Heart left ventricle (tissue), 16 donors: ENCODE data around the gene BLOC1S1. TPM values are rescaled to one million over a fixed set of nuclear protein-coding genes. Genes with fewer than 3 reads are reported as not detected.
A peak's percentile ranks its signal among the peaks of the same experiment; 100 is the strongest.

Source experiments
- ATAC-seq, 4 donors: fragments of 200-7000 bp; cut with Tn5 transposase; one replicate each; pipeline ENCODE4 v1.9.1; 2020 to 2022; ENCODE audit warnings: moderate library complexity in 4 of 4, mild to moderate bottlenecking in 3 of 4, moderate number of reproducible peaks in 1 of 4
- DNase-seq, 5 donors: peaks; one replicate each; pipeline ENCODE4 v3.0.0-alpha.2; 2020
- H3K27ac ChIP-seq, 12 donors: fragments of 200-600 bp; sonication (generic) in 4 of 12; one replicate each; pipeline versions ENCODE4 v1.5.0 to v1.8.0; 2016 to 2022; ENCODE audit warnings: mild to moderate bottlenecking in 2 of 12
- H3K27me3 ChIP-seq, 9 donors: fragments of 200-600 bp; sonication (generic) in 2 of 9; one replicate each; pipeline versions ENCODE4 v1.5.1 to v1.8.0; 2016 to 2022; ENCODE audit warnings: mild to moderate bottlenecking in 3 of 9
- H3K36me3 ChIP-seq, 9 donors: fragments of 200-600 bp; sonication (generic) in 2 of 9; one replicate each; pipeline versions ENCODE4 v1.5.0 to v1.8.0; 2018 to 2022; ENCODE audit warnings: mild to moderate bottlenecking in 2 of 9
- H3K4me1 ChIP-seq, 12 donors: fragments of 200-600 bp; sonication (generic) in 4 of 12; one replicate each; pipeline versions ENCODE4 v1.5.0 to v1.8.0; 2016 to 2022; ENCODE audit warnings: mild to moderate bottlenecking in 3 of 12
- H3K4me3 ChIP-seq, 12 donors: fragments of 200-600 bp; sonication (generic) in 4 of 12; one replicate each; pipeline versions ENCODE4 v1.5.0 to v1.8.0; 2017 to 2022; ENCODE audit warnings: mild to moderate bottlenecking in 9 of 12, moderate library complexity in 4 of 12
- H3K9me3 ChIP-seq, 12 donors: fragments of 200-600 bp; sonication (generic) in 4 of 12; one replicate each; pipeline versions ENCODE4 v1.5.0 to v1.8.0; 2016 to 2022; ENCODE audit warnings: mild to moderate bottlenecking in 1 of 12
- POLR2A ChIP-seq, 2 donors: fragments of 450-650 bp; IDR thresholded peaks; one replicate each; pipeline ENCODE4 v1.6.1; 2017; ENCODE audit warnings: antibody characterized with exemption in 2 of 2, mild to moderate bottlenecking in 2 of 2, moderate library complexity in 2 of 2
- WGBS, 4 donors: extraction: QIAGEN DNeasy Blood & Tissue Kit in 2 of 4; methylation state at CpG; one replicate each; pipeline versions ENCODE4 v1.1.5 to v1.1.7; 2013 to 2018; 5-methylcytosine and 5-hydroxymethylcytosine counted together
- intact Hi-C, 10 donors: fragments of 100-400 bp; cut with DNase I; formaldehyde crosslinking; loops; one replicate each; pipeline versions ENCODE4 v1.11.1 to v1.14.2; 2022
- polyA plus RNA-seq, 2 donors: library from polyadenylated mRNA; stranded (reverse); fragments of 200-250 nt; gene quantifications; one replicate each; pipeline ENCODE4 v1.2.3, GENCODE V29; 2013
- total RNA-seq, 9 donors: library from RNA; depleted of rRNA in 2 of 9; stranded (reverse); fragments of >200 nt in 2 of 9; fragmentation: NEBNext Ultra II Directional in 3 of 9; extraction: Animal tissue kit (Norgen Biotek cat#: 25700) in 3 of 9; gene quantifications; one replicate each; pipeline versions ENCODE4 v1.1.0 to v1.2.4, GENCODE V29; 2016 to 2023
- TF ChIP-seq, protein P1 (sequence below), 12 donors: fragments of 200-600 bp; sonication (generic) in 4 of 12; IDR thresholded peaks; one replicate each; pipeline versions ENCODE4 v1.5.0 to v1.8.0; 2018 to 2022; ENCODE audit warnings: antibody characterized with exemption in 12 of 12, mild to moderate bottlenecking in 5 of 12
- donor health status: ischemic (EF 13 %, LVEDD 7.1; RV severe dilation, severe dysfunction).
- donor health status: healthy with polysubstance abuse.
- donor health status: DM: no; HTN: yes; CAD: no.
- donor health status: DM: no; HTN: no; CAD: no.
- donor health status: ischemic (EF 25% LVEDD 6.9; RV normal size, moderate dysfunction).
- donor health status: ischemic (EF 25% LVEDD 5.7; RV mildly dilated, moderate dysfunction).
- donor health status: healthy.
- donor health status: DM: yes; HTN: yes; CAD: no.
- donor health status: ischemic (EF 35%, LVEDD 5.7; RV mildly dilated, moderate dysfunction).
- donor health status: nonischemic (EF 11% LVEDD 7.7; RV severe dilation, severe dysfunction).
- donor health status: DM: yes; HTN: yes; CAD: no.
- donor health status: PGD.
- donor health status: ischemic (EF 29% LVEDD 5.4; RV normal size, mild dysfunction).
- donor health status: nonischemic (EF 23%, LVEDD 6.1; RV moderate dilation, normal function).

The BLOC1S1 gene
- total and polyA plus RNA-seq, 11 donors = 71.3 to 314 (median 132) TPM

GRCh38 chr12:55673638-55674037 lies 42.2 kb upstream of the BLOC1S1 start:
- no peaks in the 10 kb centered on the region for H3K27me3 ChIP-seq
- intact Hi-C loops = no loop called here
- no peak for TF ChIP-seq POLR2A (IDR thresholded peaks at IDR 0.05)
- TF ChIP-seq, protein P1, sequence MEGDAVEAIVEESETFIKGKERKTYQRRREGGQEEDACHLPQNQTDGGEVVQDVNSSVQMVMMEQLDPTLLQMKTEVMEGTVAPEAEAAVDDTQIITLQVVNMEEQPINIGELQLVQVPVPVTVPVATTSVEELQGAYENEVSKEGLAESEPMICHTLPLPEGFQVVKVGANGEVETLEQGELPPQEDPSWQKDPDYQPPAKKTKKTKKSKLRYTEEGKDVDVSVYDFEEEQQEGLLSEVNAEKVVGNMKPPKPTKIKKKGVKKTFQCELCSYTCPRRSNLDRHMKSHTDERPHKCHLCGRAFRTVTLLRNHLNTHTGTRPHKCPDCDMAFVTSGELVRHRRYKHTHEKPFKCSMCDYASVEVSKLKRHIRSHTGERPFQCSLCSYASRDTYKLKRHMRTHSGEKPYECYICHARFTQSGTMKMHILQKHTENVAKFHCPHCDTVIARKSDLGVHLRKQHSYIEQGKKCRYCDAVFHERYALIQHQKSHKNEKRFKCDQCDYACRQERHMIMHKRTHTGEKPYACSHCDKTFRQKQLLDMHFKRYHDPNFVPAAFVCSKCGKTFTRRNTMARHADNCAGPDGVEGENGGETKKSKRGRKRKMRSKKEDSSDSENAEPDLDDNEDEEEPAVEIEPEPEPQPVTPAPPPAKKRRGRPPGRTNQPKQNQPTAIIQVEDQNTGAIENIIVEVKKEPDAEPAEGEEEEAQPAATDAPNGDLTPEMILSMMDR (IDR thresholded peaks at IDR 0.05) = no peak
- no peaks in the 10 kb centered on the region for H3K9me3 ChIP-seq
- no peak for DNase-seq
- H3K4me3 ChIP-seq = no peak overlapping the region
- H3K36me3 ChIP-seq = no peaks in the 10 kb centered on the region
- ATAC-seq = peak in 3 of 4 donors; percentile 30 to 62 (median 52)
- peak overlapping the region in 1 of 12 donors; percentile 82 for H3K27ac ChIP-seq
- H3K4me1 ChIP-seq = peaks cover 0 to 39% (median 0%) of the 10 kb centered on the region in 12 donors

- no peaks in the 10 kb centered on the region for H3K36me3 ChIP-seq
- ATAC-seq (no peak), DNase-seq (no peak)
- intact Hi-C loops = no loop called here
- no peak for TF ChIP-seq POLR2A (IDR thresholded peaks at IDR 0.05)
- no peak overlapping the region for H3K4me3 ChIP-seq
- 83 to 86% (median 85%) methylated on average over 8 of the region's 8 CpGs for WGBS, 4 donors
- peak overlapping the region in 1 of 12 donors; percentile 75 for H3K27ac ChIP-seq
- no peaks in the 10 kb centered on the region for H3K27me3 ChIP-seq
- peaks cover 0 to 39% (median 0%) of the 10 kb centered on the region in 12 donors for H3K4me1 ChIP-seq
- no peaks in the 10 kb centered on the region for H3K9me3 ChIP-seq
Observed at GRCh38 chr12:55675666-55676065, 40.2 kb upstream of the BLOC1S1 start.

DNA sequence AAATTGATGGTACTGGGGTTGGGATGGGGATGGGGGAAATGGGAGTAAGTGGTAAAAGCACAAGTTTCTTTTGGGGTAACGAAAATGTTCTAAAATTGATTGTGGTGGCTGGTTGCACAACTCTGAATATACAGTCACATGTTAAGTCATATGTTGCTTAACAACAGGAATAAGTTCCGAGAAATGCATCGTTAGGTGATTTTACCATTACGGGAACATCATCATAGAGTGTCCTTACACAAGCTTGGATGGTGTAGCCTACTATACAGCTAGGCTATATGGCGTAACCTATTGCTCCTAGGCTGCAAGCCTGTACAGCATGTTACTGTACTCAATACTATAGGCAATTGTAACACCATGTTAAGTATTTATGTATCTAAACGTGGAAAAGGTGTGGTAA lies 39.1 kb upstream of the BLOC1S1 start:
- TF ChIP-seq, protein P1 (IDR thresholded peaks at IDR 0.05) = no peak
- TF ChIP-seq POLR2A (IDR thresholded peaks at IDR 0.05) = no peak
- 53 to 85% (median 71%) methylated on average over 6 of the region's 6 CpGs for WGBS, 4 donors
- DNase-seq (no peak), ATAC-seq (no peak)
- no peak overlapping the region for H3K4me3 ChIP-seq
- intact Hi-C loops = no loop called here
- no peaks in the 10 kb centered on the region for H3K9me3 ChIP-seq
- no peaks in the 10 kb centered on the region for H3K27me3 ChIP-seq
- no peaks in the 10 kb centered on the region for H3K36me3 ChIP-seq
- peaks cover 0 to 48% (median 5%) of the 10 kb centered on the region in 12 donors for H3K4me1 ChIP-seq
- H3K27ac ChIP-seq = peak overlapping the region in 1 of 12 donors; percentile 75

DNA sequence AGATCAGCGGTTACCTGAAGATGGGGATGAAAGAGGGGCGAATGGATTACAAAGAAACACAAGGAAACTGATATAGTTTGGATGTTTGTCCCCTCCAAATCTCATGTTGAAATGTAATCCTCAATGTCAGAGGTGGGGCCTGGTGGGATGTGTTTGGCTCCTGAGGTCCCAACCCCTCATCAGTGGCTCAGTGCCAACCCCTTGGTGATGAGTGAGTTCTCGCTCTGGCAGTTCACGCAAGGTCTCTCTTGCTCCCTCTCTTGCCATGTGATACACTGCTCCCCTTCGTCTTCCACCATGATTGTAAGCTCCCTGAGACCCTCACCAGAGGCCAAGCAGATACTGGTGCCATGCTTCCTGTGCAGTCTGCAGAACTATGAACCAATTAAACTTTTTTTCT lies 36.2 kb upstream of the BLOC1S1 start:
- peaks cover 0 to 43% (median 7%) of the 10 kb centered on the region in 12 donors for H3K4me1 ChIP-seq
- no peaks in the 10 kb centered on the region for H3K9me3 ChIP-seq
- TF ChIP-seq POLR2A (IDR thresholded peaks at IDR 0.05) = no peak
- TF ChIP-seq, protein P1 (IDR thresholded peaks at IDR 0.05) = no peak
- no peak overlapping the region for H3K27ac ChIP-seq
- H3K4me3 ChIP-seq = no peak overlapping the region
- intact Hi-C loops = loop anchor here in 6 of 10 donors (2.0 to 5.0 kb wide), 3 partner anchors 41 to 49 kb away; partner anchors contain the start of genes RDH5 (in 6 of the 6) and CD63 (in 1 of the 6)
- DNase-seq = no peak
- no peaks in the 10 kb centered on the region for H3K27me3 ChIP-seq
- 86 to 88% (median 87%) methylated on average over 5 of the region's 5 CpGs for WGBS, 4 donors
- peaks cover 0 to under 1% (median 0%) of the 10 kb centered on the region in 9 donors for H3K36me3 ChIP-seq
- ATAC-seq = no peak
